GM19023 (cell line): ENCODE data around the gene RERE.

Source experiments
- ATAC-seq: cut with Tn5 transposase; IDR thresholded peaks from one replicate; pipeline ENCODE4 v1.9.1; 2021; ENCODE audit warnings: mild to moderate bottlenecking, moderate library complexity; ENCODE audit not compliant: unreplicated experiment

Gene RERE

GRCh38 chr1:8560035-8560434 is 257.4 kb downstream of the RERE start:
- no peak for ATAC-seq

- ATAC-seq = no peak
Observed at GRCh38 chr1:8555582-8555981, 261.9 kb downstream of the RERE start.

GRCh38 chr1:8554956-8555534 is 262.4 kb downstream of the RERE start:
- ATAC-seq = no peak

- no peak for ATAC-seq
Observed at GRCh38 chr1:8552820-8553397, 264.5 kb downstream of the RERE start.

GRCh38 chr1:8551613-8552489 is 265.6 kb downstream of the RERE start:
- no peak for ATAC-seq

GRCh38 chr1:8551057-8551456 is 266.4 kb downstream of the RERE start:
- ATAC-seq = no peak

GRCh38 chr1:8547791-8548190 is 269.6 kb downstream of the RERE start:
- no peak for ATAC-seq

GRCh38 chr1:8545078-8545477 is 272.4 kb downstream of the RERE start:
- no peak for ATAC-seq

- ATAC-seq = no peak
Observed at GRCh38 chr1:8544644-8545043, 272.8 kb downstream of the RERE start.

GRCh38 chr1:8543965-8544364 is 273.5 kb downstream of the RERE start:
- ATAC-seq = no peak

- no peak for ATAC-seq
Observed at GRCh38 chr1:8541961-8542521, 275.4 kb downstream of the RERE start.

- no peak for ATAC-seq
Observed at GRCh38 chr1:8540971-8541370, 276.5 kb downstream of the RERE start.

- ATAC-seq = no peak
Observed at GRCh38 chr1:8540261-8540941, 277.0 kb downstream of the RERE start.

GRCh38 chr1:8539683-8540082 is 277.8 kb downstream of the RERE start:
- ATAC-seq = no peak

GRCh38 chr1:8538502-8538901 is 278.9 kb downstream of the RERE start:
- no peak for ATAC-seq

- ATAC-seq = no peak
Observed at GRCh38 chr1:8537991-8538390, 279.4 kb downstream of the RERE start.

- no peak for ATAC-seq
Observed at GRCh38 chr1:8536515-8536914, 280.9 kb downstream of the RERE start.

- no peak for ATAC-seq
Observed at GRCh38 chr1:8533907-8534306, 283.5 kb downstream of the RERE start.

GRCh38 chr1:8533124-8533523 is 284.3 kb downstream of the RERE start:
- ATAC-seq = no peak

- no peak for ATAC-seq
Observed at GRCh38 chr1:8529901-8530300, 287.5 kb downstream of the RERE start.

- no peak for ATAC-seq
Observed at GRCh38 chr1:8527941-8528340, 289.5 kb downstream of the RERE start.
